ENCODE results near the gene ADGRD1.

Gene ADGRD1

DNA sequence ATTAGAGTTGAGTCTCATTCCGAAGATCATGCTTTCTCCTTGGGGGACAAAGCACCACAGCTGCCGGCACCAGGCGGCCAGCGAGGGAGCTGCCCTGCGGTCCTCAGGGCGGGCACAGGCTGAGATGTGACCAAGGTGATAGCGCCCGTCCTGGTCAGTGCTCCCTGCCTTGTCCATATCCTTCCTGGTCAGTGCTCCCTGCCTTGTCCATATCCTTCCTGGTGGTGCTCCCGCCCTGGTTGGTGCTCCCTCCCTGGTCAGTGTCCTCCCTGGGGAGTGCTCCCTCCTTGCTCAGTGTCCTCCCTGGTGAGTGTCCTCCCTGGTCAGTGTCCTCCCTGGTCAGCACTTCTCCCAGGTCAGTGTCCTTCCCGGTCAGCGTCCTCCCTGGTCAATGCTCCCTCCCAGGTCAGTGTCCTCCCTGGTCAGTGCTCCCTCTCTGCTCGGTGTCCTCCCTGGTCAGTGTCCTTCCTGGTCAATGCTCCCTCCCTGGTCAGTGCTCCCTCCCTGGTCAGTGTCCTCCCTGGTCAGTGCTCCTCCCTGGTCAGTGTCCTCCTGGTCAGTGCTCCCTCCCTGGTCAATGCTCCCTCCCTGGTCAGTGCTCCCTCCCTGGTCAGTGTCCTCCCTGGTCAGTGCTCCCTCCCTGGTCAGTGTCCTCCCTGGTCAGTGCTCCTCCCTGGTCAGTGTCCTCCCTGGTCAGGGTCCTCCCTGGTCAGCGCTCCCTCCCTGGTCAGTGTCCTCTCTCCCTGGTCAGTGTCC is 92.2 kb downstream of the ADGRD1 start:
- TF ChIP-seq, protein P1, sequence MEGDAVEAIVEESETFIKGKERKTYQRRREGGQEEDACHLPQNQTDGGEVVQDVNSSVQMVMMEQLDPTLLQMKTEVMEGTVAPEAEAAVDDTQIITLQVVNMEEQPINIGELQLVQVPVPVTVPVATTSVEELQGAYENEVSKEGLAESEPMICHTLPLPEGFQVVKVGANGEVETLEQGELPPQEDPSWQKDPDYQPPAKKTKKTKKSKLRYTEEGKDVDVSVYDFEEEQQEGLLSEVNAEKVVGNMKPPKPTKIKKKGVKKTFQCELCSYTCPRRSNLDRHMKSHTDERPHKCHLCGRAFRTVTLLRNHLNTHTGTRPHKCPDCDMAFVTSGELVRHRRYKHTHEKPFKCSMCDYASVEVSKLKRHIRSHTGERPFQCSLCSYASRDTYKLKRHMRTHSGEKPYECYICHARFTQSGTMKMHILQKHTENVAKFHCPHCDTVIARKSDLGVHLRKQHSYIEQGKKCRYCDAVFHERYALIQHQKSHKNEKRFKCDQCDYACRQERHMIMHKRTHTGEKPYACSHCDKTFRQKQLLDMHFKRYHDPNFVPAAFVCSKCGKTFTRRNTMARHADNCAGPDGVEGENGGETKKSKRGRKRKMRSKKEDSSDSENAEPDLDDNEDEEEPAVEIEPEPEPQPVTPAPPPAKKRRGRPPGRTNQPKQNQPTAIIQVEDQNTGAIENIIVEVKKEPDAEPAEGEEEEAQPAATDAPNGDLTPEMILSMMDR (IDR thresholded peaks at IDR 0.05), result no peak
- intact Hi-C loops (cut with DNase I; ENCODE audit: low total_unique reads), result no loop called here
- Histone ChIP-seq H3K36me3 (peaks cover 0 to 3% (median 0%) of the 10 kb centered on the region in 3 donors), H3K4me1 (no peaks in the 10 kb centered on the region), H3K4me3 (no peak overlapping the region), H3K27me3 (no peaks in the 10 kb centered on the region), H3K9me3 (no peaks in the 10 kb centered on the region), H3K27ac (no peak overlapping the region)
- no peak for DNase-seq

DNA sequence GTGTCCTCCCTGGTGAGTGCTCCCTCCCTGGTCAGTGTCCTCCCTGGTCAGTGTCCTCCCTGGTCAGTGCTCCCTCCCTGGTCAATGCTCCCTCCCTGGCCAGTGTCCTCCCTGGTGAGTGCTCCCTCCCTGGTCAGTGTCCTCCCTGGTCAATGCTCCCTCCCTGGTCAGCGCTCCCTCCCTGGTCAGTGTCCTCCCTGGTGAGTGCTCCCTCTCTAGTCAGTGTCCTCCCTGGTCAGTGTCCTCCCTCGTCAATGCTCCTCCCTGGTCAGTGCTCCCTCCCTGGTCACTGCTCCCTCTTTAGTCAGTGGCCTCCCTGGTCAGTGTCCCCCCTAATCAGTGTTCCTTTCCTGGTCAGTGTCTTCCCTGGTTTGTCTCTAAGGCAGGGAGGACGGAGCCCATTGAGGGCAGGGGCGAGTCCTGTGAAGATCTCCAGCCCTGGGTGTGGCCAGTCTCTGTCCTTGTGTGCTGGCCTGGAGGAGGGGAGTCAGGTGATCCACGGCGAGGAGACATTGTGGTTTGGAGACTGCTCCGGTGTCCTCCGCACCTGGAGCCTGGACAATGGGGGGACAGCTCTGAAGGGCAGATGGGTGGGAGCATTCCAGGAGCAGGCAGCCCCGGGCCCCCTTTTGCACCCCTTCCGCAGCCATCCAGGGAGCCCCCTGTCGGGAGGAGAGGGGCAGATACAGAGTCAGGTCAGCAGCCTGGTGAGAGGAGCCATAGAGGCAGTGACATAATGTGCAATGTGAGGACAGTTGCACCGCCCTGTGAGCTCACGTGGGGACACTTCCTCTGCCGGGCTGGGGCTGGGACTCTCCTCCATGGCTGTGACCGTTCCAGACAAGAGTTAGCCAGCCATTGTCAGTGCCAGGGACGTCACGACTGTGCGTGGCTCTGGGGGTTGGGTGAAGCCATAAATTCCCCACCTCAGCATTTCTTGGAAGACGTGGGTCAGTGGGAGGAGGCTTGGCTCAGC is 93.4 kb downstream of the ADGRD1 start:
- peak in 1 of 2 donors; percentile 70 for DNase-seq
- TF ChIP-seq, protein P1 (IDR thresholded peaks at IDR 0.05), result no peak
- peaks cover 0 to 3% (median 0%) of the 10 kb centered on the region in 3 donors for H3K36me3 ChIP-seq
- no peak overlapping the region for H3K4me3 ChIP-seq
- no peaks in the 10 kb centered on the region for H3K4me1 ChIP-seq
- intact Hi-C loops (cut with DNase I; ENCODE audit: low total_unique reads), result no loop called here
- no peak overlapping the region for H3K27ac ChIP-seq
- no peaks in the 10 kb centered on the region for H3K9me3 ChIP-seq
- no peaks in the 10 kb centered on the region for H3K27me3 ChIP-seq

DNA sequence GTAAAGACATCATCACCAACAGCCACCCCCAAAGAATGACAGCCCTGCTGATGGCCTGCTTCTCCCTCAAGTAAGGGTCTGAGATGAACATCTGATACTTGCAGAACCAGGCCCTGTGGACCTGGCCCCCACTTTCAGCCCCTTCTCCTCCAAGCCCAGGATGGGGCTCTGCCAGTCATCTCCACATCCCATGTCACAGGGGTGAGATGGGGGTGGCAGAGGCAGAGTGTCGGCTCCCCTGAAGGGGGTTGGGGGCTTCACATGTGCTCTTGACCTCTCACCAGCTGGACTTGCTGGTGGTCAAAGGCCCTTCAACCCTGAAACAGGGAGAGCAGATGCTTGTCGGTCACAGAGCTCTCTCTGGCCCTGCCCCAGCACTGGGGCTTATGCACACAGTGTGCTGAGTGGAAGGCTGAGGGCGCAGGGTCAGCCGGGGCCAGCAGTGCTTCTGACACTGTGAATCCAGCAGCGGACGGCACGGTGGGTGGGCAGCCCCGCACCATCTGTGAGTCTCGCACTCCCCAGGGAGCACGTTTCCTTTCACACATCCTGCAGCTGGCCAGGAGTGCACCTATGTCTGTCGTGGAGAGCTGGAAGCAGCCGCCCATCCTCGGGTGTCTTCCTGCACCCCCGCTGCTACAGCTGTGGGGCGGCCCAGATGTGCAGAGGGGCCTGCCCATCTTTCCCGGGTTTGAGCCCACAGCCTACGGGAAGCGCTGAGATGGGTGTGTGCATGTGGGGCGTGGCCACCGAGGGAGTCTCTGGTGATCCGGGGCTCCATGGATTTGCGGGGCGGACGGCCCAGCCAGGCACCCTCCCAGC is 94.3 kb downstream of the ADGRD1 start:
- no peak overlapping the region for H3K4me3 ChIP-seq
- no peaks in the 10 kb centered on the region for H3K4me1 ChIP-seq
- TF ChIP-seq, protein P1 (IDR thresholded peaks at IDR 0.05), result no peak
- no peak for DNase-seq
- peaks cover 0 to 3% (median 0%) of the 10 kb centered on the region in 3 donors for H3K36me3 ChIP-seq
- no peaks in the 10 kb centered on the region for H3K27me3 ChIP-seq
- H3K9me3 ChIP-seq, result no peaks in the 10 kb centered on the region
- intact Hi-C loops (cut with DNase I; ENCODE audit: low total_unique reads), result no loop called here
- H3K27ac ChIP-seq, result no peak overlapping the region

DNA sequence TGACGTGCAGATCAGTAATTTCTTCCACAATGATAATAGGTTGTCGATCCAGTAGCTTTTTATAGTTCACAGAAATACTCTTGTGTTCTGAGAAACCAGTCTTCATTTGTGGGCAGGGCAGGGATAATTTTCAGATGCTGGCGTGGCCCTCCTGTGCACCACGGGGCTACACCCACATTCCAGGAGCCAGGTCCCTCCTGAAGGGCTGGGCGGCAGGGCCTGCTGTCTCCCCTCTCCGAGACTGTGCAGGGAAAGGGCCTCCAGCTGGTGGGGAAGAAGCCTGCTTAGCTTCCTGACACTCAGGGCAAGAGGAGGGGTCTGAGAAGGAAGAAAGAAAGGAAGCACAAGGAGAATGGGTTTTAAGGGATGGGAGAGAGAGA is 94.9 kb downstream of the ADGRD1 start:
- intact Hi-C loops (cut with DNase I; ENCODE audit: low total_unique reads), result no loop called here
- no peak overlapping the region for H3K27ac ChIP-seq
- H3K4me3 ChIP-seq, result no peak overlapping the region
- TF ChIP-seq, protein P1 (IDR thresholded peaks at IDR 0.05), result no peak
- no peaks in the 10 kb centered on the region for H3K9me3 ChIP-seq
- no peaks in the 10 kb centered on the region for H3K27me3 ChIP-seq
- no peak for DNase-seq
- peaks cover 0 to 3% (median 0%) of the 10 kb centered on the region in 3 donors for H3K36me3 ChIP-seq
- no peaks in the 10 kb centered on the region for H3K4me1 ChIP-seq

DNA sequence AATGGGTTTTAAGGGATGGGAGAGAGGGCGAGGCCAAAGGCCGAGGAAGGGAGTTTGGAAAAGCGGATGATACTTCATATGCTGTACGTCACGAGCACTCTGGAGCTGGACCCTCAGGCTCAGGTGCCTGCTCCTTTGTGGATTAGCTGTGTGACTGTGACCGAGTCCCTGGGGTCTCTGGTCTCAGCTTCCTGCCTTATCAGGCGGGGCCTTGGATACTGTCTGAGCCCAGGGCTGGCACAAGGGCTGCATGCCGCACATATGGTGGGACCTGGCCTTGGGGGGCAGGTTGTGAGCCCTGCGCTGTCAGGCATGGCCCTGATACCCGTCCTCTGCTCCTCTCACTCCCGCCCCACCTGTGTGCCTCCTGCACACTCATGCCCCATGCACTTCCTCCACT is 95.3 kb downstream of the ADGRD1 start:
- TF ChIP-seq, protein P1 (IDR thresholded peaks at IDR 0.05), result no peak
- Histone ChIP-seq H3K27me3 (no peaks in the 10 kb centered on the region), H3K36me3 (peaks cover 0 to 3% (median 0%) of the 10 kb centered on the region in 3 donors), H3K9me3 (no peaks in the 10 kb centered on the region), H3K4me1 (no peaks in the 10 kb centered on the region), H3K4me3 (no peak overlapping the region), H3K27ac (no peak overlapping the region)
- intact Hi-C loops (cut with DNase I; ENCODE audit: low total_unique reads), result no loop called here
- DNase-seq, result no peak

Data from tibial artery (tissue), 4 donors.